SH-SY5Y (cell line): ENCODE results near the gene BABAM2.
A peak's percentile ranks its signal among the peaks of the same experiment; 100 is the strongest.

Experiments
- GATA2 ChIP-seq: IDR thresholded peaks from 2 replicates; pipeline ENCODE4 v1.6.1; 2011; ENCODE audit warnings: mild to moderate bottlenecking, low read depth, low read length
- GATA3 ChIP-seq: IDR thresholded peaks from 2 replicates; pipeline ENCODE4 v1.6.1; 2011; ENCODE audit warnings: low read depth, mild to moderate bottlenecking, low read length, moderate library complexity

BABAM2 gene

GRCh38 chr2:27914805-27915175 is 24.3 kb downstream of the BABAM2 start:
- TF ChIP-seq GATA2 = no peak
- TF ChIP-seq GATA3 = no peak

DNA sequence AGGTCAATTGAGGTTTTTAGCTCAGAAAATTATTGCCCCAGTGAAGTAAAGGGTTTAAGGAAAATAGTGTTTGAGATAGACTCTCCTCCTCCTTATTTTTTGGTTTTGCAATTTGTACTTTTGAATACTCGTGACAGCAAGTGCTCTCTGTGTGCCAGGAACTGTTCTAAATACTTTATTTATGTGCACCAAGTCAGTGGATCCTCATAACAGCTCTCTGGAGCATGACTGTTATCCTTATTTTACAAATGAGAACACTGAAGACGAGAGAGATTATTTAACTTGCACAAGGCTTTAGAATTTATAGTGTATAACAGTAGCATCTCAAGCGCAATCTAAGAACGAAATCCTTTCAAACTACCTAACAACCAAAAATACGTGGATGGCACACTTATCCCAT is 24.7 kb downstream of the BABAM2 start:
- TF ChIP-seq GATA3 = no peak
- TF ChIP-seq GATA2 = no peak

- TF ChIP-seq GATA2 (no peak), GATA3 (no peak)
Measured at GRCh38 chr2:27915874-27916273, 25.3 kb downstream of the BABAM2 start.

- TF ChIP-seq GATA2 = no peak
- no peak for TF ChIP-seq GATA3
Measured at GRCh38 chr2:27916293-27916995, 25.9 kb downstream of the BABAM2 start.

DNA sequence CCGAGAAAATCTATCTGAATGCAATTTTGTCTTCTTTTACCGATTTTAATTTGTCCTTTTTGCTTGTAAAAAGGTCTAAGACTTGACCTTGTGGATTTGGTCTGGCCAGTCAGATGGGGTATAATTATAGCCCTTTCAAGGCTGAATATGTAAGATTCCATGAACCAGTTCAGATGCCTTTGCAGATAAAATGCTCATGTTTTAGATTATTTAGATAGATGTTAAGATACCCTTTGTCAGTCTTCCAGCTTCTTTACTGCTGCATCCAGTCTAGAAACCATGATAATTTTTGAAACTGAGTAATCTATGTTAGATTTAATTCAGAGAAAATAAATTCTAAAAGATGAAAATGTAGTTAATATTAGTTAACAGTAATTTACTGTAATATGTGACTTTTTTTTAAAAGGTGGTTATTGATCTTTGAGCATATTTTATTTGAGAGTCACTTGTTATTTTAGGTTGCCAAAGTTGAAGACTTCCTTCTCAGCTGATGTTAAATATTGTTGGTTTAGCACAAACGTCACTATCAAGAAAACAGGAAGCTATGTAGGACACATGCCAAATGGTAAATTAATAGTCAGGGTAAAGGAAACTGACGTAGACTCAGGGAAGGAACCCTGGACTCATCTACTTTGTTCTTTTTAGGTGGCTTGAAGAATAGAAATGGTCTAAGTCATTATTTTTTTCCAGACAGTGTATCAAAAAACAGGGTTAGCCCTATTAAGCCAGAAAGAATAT is 29.8 kb downstream of the BABAM2 start:
- TF ChIP-seq GATA3 = peak; percentile 54; the same call in 1 of the 2 replicates
- TF ChIP-seq GATA2 = no peak; the same call in 1 of the 2 replicates

DNA sequence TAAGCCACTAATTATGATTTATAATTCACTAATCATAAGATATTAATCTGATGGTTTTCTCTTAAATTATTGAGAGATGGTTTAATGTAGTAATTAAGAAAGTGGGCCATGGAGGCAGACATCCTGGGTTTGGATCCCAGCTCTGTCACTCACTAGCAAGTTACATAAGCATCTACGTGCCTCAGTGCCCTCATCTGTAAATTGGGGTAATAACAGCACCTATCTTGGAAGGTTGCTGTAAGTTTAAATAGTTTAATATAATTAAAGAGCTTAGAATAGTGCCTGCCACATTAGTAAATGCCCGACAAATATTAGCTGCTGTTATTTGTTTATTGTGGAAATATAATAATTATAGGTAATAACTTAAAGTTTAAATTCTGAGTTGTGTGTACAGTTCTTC is 30.9 kb downstream of the BABAM2 start:
- TF ChIP-seq GATA3 (no peak), GATA2 (no peak)

DNA sequence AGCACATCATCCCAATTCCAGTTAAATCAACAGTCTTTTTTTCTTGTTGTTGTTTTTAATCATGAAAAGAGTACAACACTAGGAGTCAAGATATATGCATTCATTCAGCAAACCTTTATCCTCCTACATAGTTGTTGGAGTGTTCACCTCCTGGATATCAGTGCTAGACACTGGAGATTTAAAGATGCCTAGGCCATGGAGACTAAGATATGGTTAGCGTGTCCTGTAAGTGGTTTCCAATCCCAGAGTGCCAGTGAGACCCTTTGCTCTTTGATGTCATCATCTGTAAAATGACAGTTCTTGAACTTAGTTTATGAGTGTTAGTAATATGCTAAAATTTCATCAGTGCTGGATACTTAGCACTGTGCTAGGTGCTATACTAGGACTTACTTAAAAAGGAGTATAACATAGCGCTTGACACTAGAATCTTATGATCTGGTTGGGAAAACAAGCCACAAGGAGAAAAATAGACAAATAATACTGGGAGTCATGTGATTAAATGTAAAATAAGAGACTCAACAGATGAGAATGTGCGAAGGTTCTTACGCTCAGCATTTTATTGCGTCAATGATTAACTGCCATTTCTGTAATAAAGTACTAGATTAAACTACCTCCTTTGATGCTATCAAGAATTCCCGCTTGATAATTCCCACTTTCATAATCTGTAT is 31.5 kb downstream of the BABAM2 start:
- TF ChIP-seq GATA2 = no peak
- TF ChIP-seq GATA3 = no peak

- no peak for TF ChIP-seq GATA3
- TF ChIP-seq GATA2 = no peak
Measured at GRCh38 chr2:27922842-27923241, 32.3 kb downstream of the BABAM2 start.

DNA sequence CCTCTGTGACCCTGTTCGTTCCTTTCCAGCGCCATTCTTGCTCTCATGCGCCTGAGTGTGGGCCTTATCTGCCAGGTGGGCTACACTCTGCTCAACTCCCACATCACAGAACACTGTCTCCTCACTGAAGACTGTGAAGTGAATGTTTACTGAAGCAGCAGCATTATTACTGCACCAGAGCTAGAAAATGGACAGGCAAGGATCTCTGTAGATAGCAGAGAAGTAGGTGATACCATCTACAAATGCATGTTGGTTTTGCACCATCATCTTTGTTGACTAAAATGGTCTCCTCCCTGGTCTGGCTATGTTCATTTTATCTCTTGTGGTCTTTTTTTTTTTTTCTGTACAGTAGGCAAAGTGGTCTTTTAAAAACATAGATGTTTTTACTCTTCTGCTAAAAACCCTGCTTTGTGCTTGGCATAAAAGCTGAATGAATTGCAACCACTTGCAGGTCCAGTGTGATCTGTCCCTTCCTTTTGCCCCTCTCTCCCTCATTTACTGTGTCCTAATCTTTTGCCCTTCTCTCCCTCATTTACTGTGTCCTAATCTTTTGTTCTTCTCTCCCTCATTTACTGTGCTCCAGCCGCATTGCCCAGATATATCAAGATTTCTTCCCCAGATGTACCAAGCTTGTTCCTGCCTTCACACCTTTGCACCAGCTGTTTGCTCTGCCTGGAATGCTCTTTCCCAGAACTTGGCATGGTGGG is 35.4 kb downstream of the BABAM2 start:
- TF ChIP-seq GATA3 = no peak
- TF ChIP-seq GATA2 = no peak

GRCh38 chr2:27929916-27930486 is 39.5 kb downstream of the BABAM2 start:
- TF ChIP-seq GATA2 = no peak
- TF ChIP-seq GATA3 = no peak

GRCh38 chr2:27931361-27931950 is 40.9 kb downstream of the BABAM2 start:
- no peak for TF ChIP-seq GATA2
- TF ChIP-seq GATA3 = no peak

DNA sequence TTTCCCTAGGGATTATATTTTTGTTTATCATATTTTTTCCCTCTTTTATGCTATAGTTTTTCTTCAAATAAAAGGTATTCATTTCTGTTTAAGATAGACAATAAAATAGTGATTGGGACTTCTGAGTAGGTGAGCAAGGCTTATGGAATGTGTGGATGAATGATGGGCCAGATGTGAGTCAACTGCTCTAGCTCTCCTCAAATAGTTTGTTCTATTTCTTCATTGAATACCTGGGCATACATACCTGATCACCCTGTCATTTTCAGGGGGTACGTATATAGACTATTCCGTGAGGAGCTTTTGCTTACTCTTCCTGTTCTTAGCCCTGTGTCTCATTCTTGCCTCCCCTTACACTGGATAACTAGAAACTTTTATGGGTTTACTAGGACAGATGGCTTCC is 41.9 kb downstream of the BABAM2 start:
- TF ChIP-seq GATA2 (no peak), GATA3 (no peak)

- TF ChIP-seq GATA2 = no peak
- TF ChIP-seq GATA3 = no peak
Measured at GRCh38 chr2:27935026-27935425, 44.5 kb downstream of the BABAM2 start.

DNA sequence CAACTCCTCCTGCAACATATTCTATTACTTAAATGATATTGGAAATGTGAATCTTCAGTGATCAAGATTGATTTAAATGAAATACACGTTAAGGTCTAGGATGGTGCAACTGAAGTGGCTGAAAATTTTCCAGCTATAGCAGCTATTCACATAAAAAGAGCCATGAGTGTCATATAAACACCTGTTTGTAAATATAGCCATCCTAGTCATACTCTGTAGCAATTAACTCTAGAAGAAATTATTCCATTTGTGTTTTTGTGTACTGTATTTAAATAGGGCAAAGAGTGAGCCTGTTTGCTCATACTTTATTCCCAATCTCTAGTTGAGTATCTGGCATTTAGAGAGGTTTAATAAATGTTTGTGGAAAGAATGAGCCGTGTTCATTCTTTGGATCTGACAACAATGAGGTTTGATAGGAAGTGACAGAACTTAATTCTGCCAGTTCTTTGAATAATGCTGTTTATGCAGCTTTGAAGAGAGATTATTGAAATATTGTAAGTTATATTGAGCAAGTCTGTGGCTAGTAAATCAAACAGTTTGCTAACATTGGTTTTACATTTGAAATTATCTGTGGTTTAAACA is 49.7 kb downstream of the BABAM2 start:
- TF ChIP-seq GATA3 (no peak), GATA2 (no peak)

GRCh38 chr2:27940982-27941381 is 50.5 kb downstream of the BABAM2 start:
- TF ChIP-seq GATA2 (no peak), GATA3 (no peak)
